SU-DHL-6 (cell line): ENCODE measurements around the gene UBE2J2.

Experiments
- EZH2phosphoT487 ChIP-seq: fragments of 200-600 bp; sonication (generic), shearing (Covaris generic); conservative IDR thresholded peaks from 2 replicates; pipeline ENCODE4 v1.6.1; 2018; ENCODE audit warnings: mild to moderate bottlenecking, antibody characterized with exemption, low read length, moderate library complexity, mixed read lengths
- TF ChIP-seq, protein P1 (sequence below): fragments of 200-600 bp; sonication (generic); IDR thresholded peaks from one replicate; pipeline ENCODE4 v1.5.1; 2017; ENCODE audit warnings: antibody characterized with exemption, mild to moderate bottlenecking, low read length, moderate library complexity; ENCODE audit not compliant: insufficient read depth, poor library complexity, severe bottlenecking

- TF ChIP-seq, protein P1, sequence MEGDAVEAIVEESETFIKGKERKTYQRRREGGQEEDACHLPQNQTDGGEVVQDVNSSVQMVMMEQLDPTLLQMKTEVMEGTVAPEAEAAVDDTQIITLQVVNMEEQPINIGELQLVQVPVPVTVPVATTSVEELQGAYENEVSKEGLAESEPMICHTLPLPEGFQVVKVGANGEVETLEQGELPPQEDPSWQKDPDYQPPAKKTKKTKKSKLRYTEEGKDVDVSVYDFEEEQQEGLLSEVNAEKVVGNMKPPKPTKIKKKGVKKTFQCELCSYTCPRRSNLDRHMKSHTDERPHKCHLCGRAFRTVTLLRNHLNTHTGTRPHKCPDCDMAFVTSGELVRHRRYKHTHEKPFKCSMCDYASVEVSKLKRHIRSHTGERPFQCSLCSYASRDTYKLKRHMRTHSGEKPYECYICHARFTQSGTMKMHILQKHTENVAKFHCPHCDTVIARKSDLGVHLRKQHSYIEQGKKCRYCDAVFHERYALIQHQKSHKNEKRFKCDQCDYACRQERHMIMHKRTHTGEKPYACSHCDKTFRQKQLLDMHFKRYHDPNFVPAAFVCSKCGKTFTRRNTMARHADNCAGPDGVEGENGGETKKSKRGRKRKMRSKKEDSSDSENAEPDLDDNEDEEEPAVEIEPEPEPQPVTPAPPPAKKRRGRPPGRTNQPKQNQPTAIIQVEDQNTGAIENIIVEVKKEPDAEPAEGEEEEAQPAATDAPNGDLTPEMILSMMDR: no peak
- TF ChIP-seq EZH2phosphoT487: no peak
Observed at GRCh38 chr1:1245178-1245816, 28.4 kb downstream of the UBE2J2 start.
